KOPT-K1 (cell line): ENCODE results near the gene ITPR3.

Experiments used
- H3K27ac ChIP-seq: fragments of 200-600 bp; sonication (generic); 2 replicates; pipeline ENCODE4 v1.5.1; 2016; ENCODE audit warnings: antibody characterized with exemption, mild to moderate bottlenecking, low read depth, low read length; ENCODE audit not compliant: poor library complexity, severe bottlenecking
- H3K36me3 ChIP-seq: fragments of 200-600 bp; sonication (generic); 2 replicates; pipeline ENCODE4 v1.5.1; 2017; ENCODE audit warnings: antibody characterized with exemption, mild to moderate bottlenecking, low read length, moderate library complexity; ENCODE audit not compliant: insufficient read depth
- H3K9me3 ChIP-seq: fragments of 200-600 bp; sonication (generic); 2 replicates; pipeline ENCODE4 v1.5.1; 2017; ENCODE audit warnings: antibody characterized with exemption, low read length, mild to moderate bottlenecking; ENCODE audit not compliant: insufficient read depth, poor library complexity, severe bottlenecking

Gene ITPR3

GRCh38 chr6:33673851-33674250 lies 52.7 kb downstream of the ITPR3 start:
- Histone ChIP-seq H3K9me3 (no peaks in the 10 kb centered on the region), H3K27ac (no peak overlapping the region), H3K36me3 (peaks cover 99% of the 10 kb centered on the region)

DNA sequence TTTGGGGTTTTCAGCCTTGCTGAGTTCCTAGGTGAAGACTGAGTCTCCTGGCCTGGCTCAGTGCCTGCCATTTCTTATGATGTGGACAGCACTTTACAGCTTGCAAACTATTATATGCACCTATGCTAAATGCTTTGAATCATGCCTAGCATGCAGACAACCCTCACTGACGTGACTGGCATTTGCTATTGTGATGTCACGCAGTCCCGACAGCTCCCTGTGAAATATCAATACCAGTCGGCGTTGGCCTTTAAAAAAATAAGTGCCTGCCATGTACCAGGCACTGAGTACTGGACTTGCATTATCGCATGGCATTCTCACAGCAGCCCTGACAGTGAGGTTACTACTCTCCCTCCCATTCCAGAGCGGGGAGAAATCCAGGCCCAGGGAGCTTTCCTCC lies 54.8 kb downstream of the ITPR3 start:
- H3K27ac ChIP-seq: no peak overlapping the region
- peaks cover 99% of the 10 kb centered on the region for H3K36me3 ChIP-seq
- H3K9me3 ChIP-seq: no peaks in the 10 kb centered on the region

- no peak overlapping the region for H3K27ac ChIP-seq
- H3K9me3 ChIP-seq: no peaks in the 10 kb centered on the region
- H3K36me3 ChIP-seq: peaks cover 99% of the 10 kb centered on the region
Measured at GRCh38 chr6:33676416-33677142, 55.5 kb downstream of the ITPR3 start.

DNA sequence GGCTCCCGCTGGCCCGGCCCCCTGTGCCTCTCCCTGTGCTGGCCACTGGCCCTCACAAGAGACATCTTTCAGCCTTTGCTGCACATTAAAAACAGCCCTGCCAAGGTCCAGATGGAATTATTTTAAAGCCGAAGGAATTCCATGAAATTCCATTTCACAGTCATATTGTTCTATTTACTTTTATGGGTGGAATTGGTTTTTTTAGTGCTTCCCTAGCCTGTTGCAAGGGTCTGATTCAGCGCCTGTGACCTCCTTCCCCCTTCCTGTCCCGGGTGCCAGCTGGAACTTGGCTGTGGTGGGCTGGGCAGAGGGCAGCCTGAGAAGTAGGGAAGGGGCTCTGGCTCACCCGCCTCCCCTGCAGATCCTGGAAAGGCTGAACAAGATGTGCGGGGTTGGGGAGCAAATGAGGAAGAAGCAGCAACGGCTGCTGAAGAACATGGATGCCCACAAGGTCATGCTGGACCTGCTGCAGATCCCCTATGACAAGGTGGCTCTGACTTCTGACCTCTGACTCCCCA lies 56.1 kb downstream of the ITPR3 start:
- no peak overlapping the region for H3K27ac ChIP-seq
- H3K9me3 ChIP-seq: no peaks in the 10 kb centered on the region
- H3K36me3 ChIP-seq: peaks cover 99% of the 10 kb centered on the region

DNA sequence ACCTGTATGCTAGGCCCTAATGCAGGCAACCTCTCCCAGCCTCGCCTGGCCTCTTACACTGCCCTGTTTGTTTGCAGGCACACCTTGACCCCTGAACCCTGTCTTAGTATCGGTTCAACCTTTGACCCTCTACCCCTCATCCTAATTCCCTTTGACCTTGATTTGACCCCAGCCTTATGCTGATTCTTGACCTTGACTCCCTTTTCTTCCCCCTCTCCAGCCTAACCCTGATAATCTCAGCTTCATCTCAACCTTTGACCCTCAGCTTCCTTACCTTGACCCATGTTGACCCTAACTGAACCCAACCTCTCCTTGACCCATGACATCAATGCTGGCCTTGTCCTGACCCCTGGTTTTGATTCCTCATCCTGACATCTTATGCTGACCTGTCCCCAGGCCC lies 56.6 kb downstream of the ITPR3 start:
- Histone ChIP-seq H3K9me3 (no peaks in the 10 kb centered on the region), H3K27ac (no peak overlapping the region), H3K36me3 (peaks cover 100% of the 10 kb centered on the region)

GRCh38 chr6:33678233-33678931 lies 57.3 kb downstream of the ITPR3 start:
- no peaks in the 10 kb centered on the region for H3K9me3 ChIP-seq
- H3K27ac ChIP-seq: no peak overlapping the region
- H3K36me3 ChIP-seq: peaks cover 100% of the 10 kb centered on the region

GRCh38 chr6:33678932-33679490 lies 57.9 kb downstream of the ITPR3 start:
- H3K36me3 ChIP-seq: peaks cover 100% of the 10 kb centered on the region
- no peak overlapping the region for H3K27ac ChIP-seq
- H3K9me3 ChIP-seq: no peaks in the 10 kb centered on the region

DNA sequence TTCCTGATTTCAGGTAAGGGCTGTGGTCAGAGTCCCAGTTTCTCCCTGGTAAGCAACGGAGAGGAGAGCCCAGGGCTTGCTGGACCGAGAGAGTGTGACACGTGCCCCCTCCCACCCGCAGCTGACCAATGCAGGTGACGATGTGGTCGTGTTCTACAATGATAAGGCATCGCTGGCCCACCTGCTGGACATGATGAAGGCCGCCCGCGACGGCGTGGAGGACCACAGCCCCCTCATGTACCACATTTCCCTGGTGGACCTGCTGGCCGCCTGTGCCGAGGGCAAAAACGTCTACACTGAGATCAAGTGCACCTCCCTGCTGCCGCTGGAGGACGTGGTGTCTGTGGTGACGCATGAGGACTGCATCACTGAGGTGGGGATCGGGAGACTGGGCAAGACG lies 58.6 kb downstream of the ITPR3 start:
- H3K27ac ChIP-seq: no peak overlapping the region
- H3K36me3 ChIP-seq: peaks cover 100% of the 10 kb centered on the region
- no peaks in the 10 kb centered on the region for H3K9me3 ChIP-seq

- Histone ChIP-seq H3K9me3 (no peaks in the 10 kb centered on the region), H3K27ac (no peak overlapping the region), H3K36me3 (peaks cover 100% of the 10 kb centered on the region)
Measured at GRCh38 chr6:33682341-33682740, 61.2 kb downstream of the ITPR3 start.

DNA sequence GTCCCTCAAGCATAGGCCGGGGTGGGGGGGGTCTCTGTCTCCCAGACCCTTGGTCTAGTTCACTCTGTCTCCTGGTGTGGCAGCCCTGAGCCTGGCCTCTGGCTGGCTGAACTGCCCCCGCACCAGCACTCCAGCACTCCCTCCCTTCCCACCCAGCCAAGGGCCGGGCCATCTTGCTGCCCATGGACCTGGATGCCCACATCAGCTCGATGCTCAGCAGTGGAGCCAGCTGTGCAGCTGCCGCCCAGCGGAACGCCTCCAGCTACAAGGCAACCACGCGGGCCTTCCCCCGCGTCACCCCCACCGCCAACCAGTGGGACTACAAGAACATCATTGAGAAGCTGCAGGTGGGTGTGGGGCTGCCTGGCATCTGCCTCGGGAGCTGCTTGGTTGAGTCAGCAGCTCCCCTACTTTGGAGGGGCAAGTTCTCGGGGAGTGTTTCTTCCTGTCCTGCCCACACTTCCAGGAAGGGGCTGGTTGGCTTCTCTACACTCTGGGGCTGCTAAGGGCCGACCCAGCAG lies 62.0 kb downstream of the ITPR3 start:
- Histone ChIP-seq H3K27ac (no peak overlapping the region), H3K36me3 (peaks cover 100% of the 10 kb centered on the region), H3K9me3 (no peaks in the 10 kb centered on the region)

DNA sequence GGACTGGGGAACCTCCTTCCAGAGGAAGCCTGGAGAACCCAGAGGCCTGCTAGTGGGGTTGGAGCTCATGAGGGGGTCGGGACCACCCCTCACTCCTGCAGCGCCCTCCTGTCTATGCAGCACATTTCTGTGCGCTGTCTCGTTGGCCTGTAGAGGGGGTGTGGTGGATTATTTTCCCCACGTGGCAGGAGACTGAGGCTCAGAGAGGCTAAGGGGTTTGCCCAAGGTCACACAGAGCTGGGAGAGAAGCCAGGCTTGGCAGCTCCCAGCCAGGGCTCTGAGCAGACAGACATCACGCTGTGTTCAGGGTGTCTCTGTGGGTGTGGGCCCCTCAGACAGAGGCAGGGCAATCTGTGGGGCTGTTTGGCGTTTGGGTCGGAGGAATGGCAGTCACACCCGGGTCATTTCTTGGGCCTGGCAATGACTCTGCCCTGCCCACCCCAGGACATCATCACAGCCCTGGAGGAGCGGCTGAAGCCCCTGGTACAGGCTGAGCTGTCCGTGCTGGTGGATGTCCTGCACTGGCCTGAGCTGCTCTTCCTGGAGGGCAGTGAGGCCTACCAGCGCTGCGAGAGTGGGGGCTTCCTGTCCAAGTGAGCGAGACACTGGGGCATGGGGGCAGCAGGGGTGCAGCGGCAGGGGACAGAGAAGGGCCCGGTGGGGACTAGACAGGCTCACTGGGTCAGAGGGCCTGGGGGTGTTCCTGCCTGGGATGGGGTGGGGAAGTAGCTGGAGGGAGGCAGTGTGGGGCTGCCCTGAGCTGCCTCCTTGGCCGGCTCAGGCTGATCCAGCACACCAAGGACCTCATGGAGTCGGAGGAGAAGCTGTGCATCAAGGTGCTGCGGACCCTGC lies 62.7 kb downstream of the ITPR3 start:
- Histone ChIP-seq H3K9me3 (no peaks in the 10 kb centered on the region), H3K27ac (no peak overlapping the region), H3K36me3 (peaks cover 99% of the 10 kb centered on the region)

GRCh38 chr6:33684428-33684896 lies 63.3 kb downstream of the ITPR3 start:
- Histone ChIP-seq H3K9me3 (no peaks in the 10 kb centered on the region), H3K27ac (no peak overlapping the region), H3K36me3 (peaks cover 99% of the 10 kb centered on the region)

GRCh38 chr6:33684983-33685382 lies 63.9 kb downstream of the ITPR3 start:
- Histone ChIP-seq H3K9me3 (no peaks in the 10 kb centered on the region), H3K27ac (no peak overlapping the region), H3K36me3 (peaks cover 99% of the 10 kb centered on the region)

GRCh38 chr6:33685411-33686224 lies 64.5 kb downstream of the ITPR3 start:
- Histone ChIP-seq H3K27ac (no peak overlapping the region), H3K36me3 (peaks cover 99% of the 10 kb centered on the region), H3K9me3 (no peaks in the 10 kb centered on the region)
